Kidney (tissue), 14 donors: Measurements from ENCODE around the gene METTL21C. TPM values are rescaled to one million over a fixed set of nuclear protein-coding genes. Genes with fewer than 3 reads are reported as not detected.

Experiments
- DNase-seq, 5 donors: peaks; one replicate each; pipeline ENCODE4 v3.0.0-alpha.2; 2013 to 2020
- FAIRE-seq: peaks from 2 replicates; lab custom pipeline; 2012; peaks lifted over from hg19 to GRCh38; lab: Jason Lieb, UNC
- H3K27ac ChIP-seq, 2 donors: one replicate each; pipeline ENCODE4 v1.7.0; 2013; ENCODE audit warnings: low read depth in 2 of 2, low read length in 2 of 2, inconsistent platforms in 1 of 2
- H3K27me3 ChIP-seq: one replicate; pipeline ENCODE4 v1.7.1; 2013; ENCODE audit warnings: low read length, inconsistent platforms; ENCODE audit not compliant: control insufficient read depth, insufficient read depth
- H3K36me3 ChIP-seq, 3 donors: one replicate each; pipeline versions ENCODE4 v1.7.0 to v1.7.1; 2013; ENCODE audit warnings: low read length in 3 of 3, control low read depth in 1 of 3, inconsistent platforms in 1 of 3; ENCODE audit not compliant: insufficient read depth in 3 of 3, control insufficient read depth in 2 of 3
- H3K4me1 ChIP-seq, 3 donors: one replicate each; pipeline versions ENCODE4 v1.7.0 to v1.7.1; 2013; ENCODE audit warnings: low read length in 3 of 3, inconsistent platforms in 1 of 3, low read depth in 1 of 3; ENCODE audit not compliant: control insufficient read depth in 2 of 3, insufficient read depth in 2 of 3
- H3K4me3 ChIP-seq, 3 donors: one replicate each; pipeline versions ENCODE4 v1.7.0 to v1.8.1; 2013; ENCODE audit warnings: low read length in 3 of 3, control low read depth in 1 of 3, inconsistent platforms in 1 of 3
- H3K9ac ChIP-seq, 3 donors: one replicate each; pipeline versions ENCODE4 v1.7.0 to v1.7.1; 2013; ENCODE audit warnings: low read length in 3 of 3, control low read depth in 1 of 3, inconsistent platforms in 1 of 3
- H3K9me3 ChIP-seq, 3 donors: one replicate each; pipeline versions ENCODE4 v1.7.0 to v1.7.1; 2013; ENCODE audit warnings: low read length in 3 of 3, control low read depth in 1 of 3, inconsistent platforms in 1 of 3; ENCODE audit not compliant: control insufficient read depth in 2 of 3, insufficient read depth in 1 of 3
- intact Hi-C: fragments of 100-400 bp; cut with DNase I; formaldehyde crosslinking; loops from one replicate; pipeline ENCODE4 v1.11.1; 2022
- polyA plus RNA-seq: library from polyadenylated mRNA; stranded (reverse); fragments of 350-450 nt; fragmentation: Illumina TruSeq; extraction: RNeasy Lipid Tissue Mini Kit (QIAGEN cat#74804); gene quantifications from one replicate; pipeline ENCODE4 v1.2.3, GENCODE V29; 2014; ENCODE audit warnings: low read depth, low replicate concordance; ENCODE audit not compliant: insufficient read depth
- total RNA-seq: library from RNA; stranded (reverse); fragmentation: NEBNext Ultra II Directional; extraction: Animal tissue kit (Norgen Biotek cat#: 25700); gene quantifications from one replicate; pipeline ENCODE4 v1.2.1, GENCODE V29; 2021
- TF ChIP-seq, protein P1 (sequence below): IDR thresholded peaks from 3 replicates; pipeline ENCODE4 v1.5.1; 2012; ENCODE audit warnings: mild to moderate bottlenecking, moderate library complexity, borderline replicate concordance; ENCODE audit not compliant: insufficient read depth; ENCODE audit errors: extremely low read depth
- donor health status: control.
- donor health status: control.
- donor health status: control.
- donor health status: control.
- donor health status: control.
- donor health status: DM: yes; HTN: yes; CAD: no.
- donor health status: Normal renal cell carcinoma (clear cell type).

Gene METTL21C
- total and polyA plus RNA-seq, 2 donors from 2014 or later: not detected

DNA sequence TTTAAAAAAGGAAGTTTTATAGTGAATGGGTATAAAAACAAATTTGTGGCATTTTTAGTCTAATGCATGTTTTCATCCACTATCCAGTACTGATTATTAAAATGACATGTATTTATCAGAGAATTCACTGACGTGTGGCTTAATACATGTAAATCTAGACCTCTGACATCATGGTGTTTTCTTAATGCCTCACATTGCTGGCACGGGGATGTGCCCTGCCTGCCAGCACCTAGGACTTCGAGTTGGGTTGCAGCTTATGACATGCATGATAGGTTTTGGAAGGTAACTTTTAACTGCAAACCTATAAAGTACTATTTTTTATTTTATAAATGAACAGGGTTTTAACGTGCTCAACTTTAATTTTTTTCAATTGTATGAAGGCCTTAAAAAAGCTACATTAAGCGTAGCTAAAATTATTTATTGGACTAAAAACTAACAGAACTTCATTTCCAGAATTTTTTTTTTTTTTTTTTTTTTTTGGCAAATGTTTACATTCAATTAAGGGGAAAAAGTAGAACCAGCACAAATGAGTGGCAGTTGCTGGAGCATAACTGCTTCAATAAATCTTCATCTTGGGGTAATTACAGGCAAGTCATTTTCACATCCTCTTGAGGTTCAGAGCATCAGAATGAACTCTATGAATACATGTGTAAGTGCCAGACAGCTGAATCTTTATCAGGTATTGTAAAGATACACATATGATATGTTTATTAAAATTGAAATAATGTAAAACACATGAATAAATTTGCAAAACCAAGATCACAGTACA, 16.3 kb downstream of the METTL21C start:
- intact Hi-C loops: no loop called here
- H3K4me1 ChIP-seq: no peaks in the 10 kb centered on the region
- no peak overlapping the region for H3K4me3 ChIP-seq
- DNase-seq (peak in 2 of 5 donors; percentile 65 to 71), FAIRE-seq (no peak)
- no peak overlapping the region for H3K27ac ChIP-seq
- no peak overlapping the region for H3K9ac ChIP-seq
- H3K9me3 ChIP-seq: no peaks in the 10 kb centered on the region
- peaks cover 4 to 29% (median 8%) of the 10 kb centered on the region in 3 donors for H3K36me3 ChIP-seq
- no peaks in the 10 kb centered on the region for H3K27me3 ChIP-seq
- TF ChIP-seq, protein P1, sequence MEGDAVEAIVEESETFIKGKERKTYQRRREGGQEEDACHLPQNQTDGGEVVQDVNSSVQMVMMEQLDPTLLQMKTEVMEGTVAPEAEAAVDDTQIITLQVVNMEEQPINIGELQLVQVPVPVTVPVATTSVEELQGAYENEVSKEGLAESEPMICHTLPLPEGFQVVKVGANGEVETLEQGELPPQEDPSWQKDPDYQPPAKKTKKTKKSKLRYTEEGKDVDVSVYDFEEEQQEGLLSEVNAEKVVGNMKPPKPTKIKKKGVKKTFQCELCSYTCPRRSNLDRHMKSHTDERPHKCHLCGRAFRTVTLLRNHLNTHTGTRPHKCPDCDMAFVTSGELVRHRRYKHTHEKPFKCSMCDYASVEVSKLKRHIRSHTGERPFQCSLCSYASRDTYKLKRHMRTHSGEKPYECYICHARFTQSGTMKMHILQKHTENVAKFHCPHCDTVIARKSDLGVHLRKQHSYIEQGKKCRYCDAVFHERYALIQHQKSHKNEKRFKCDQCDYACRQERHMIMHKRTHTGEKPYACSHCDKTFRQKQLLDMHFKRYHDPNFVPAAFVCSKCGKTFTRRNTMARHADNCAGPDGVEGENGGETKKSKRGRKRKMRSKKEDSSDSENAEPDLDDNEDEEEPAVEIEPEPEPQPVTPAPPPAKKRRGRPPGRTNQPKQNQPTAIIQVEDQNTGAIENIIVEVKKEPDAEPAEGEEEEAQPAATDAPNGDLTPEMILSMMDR: no peak

DNA sequence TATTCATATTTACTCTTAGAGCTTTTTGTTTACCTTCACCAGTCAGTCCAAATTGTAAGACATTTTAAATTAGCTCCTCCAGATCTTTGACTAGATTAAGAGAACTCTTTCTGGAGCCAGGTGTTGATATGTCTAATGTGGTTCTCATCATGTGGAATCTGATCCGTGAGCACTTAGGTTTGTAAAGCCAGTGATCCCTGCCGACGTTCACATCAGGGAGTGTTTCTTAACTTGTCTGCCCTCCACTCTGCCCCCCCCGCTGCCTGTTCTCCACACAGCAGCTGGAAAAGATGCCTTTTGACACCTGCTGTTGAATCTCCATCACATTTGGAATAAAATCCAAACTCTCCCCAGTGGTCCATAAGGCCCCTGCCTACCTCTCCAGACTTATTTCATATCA, 17.7 kb downstream of the METTL21C start:
- FAIRE-seq (no peak), DNase-seq (peak in 3 of 5 donors; percentile 53 to 81 (median 74))
- Histone ChIP-seq H3K27ac (no peak overlapping the region), H3K9ac (no peak overlapping the region), H3K4me1 (no peaks in the 10 kb centered on the region), H3K4me3 (no peak overlapping the region), H3K9me3 (no peaks in the 10 kb centered on the region), H3K27me3 (no peaks in the 10 kb centered on the region), H3K36me3 (peaks cover 4 to 35% (median 8%) of the 10 kb centered on the region in 3 donors)
- TF ChIP-seq, protein P1: no peak
- intact Hi-C loops: no loop called here

DNA sequence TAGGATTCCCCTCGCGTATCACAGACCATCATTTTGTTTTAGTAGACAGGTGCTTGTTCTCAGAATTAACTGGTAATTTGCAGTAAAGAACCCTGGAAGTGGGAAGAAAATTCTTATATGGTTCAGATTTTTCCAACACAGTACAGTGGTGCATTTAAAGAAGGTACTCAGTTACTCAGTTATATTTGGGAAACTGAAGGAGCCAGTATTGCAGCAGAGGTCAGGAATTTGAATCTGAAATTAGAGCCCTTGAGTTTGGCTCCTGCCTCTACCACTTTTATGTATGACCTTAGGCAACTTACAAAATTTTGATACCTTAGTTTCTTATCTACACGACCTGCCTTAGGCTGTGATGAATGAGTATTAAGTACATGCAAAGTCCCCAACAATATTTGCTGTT, 19.7 kb downstream of the METTL21C start:
- no peaks in the 10 kb centered on the region for H3K27me3 ChIP-seq
- DNase-seq (no peak), FAIRE-seq (no peak)
- intact Hi-C loops: no loop called here
- peaks cover 0 to 6% (median 0%) of the 10 kb centered on the region in 3 donors for H3K9me3 ChIP-seq
- peaks cover 4 to 44% (median 8%) of the 10 kb centered on the region in 3 donors for H3K36me3 ChIP-seq
- H3K4me1 ChIP-seq: no peaks in the 10 kb centered on the region
- H3K4me3 ChIP-seq: no peak overlapping the region
- H3K9ac ChIP-seq: no peak overlapping the region
- TF ChIP-seq, protein P1: no peak
- H3K27ac ChIP-seq: no peak overlapping the region
